NCI-H510A treated with DMSO at 0.1 percent for 48 hours (cell line): ENCODE data around the gene KCNA5.

Experiments used
- DNase-seq: peaks from one replicate; lab custom pipeline; 2025; lab: John Stamatoyannopoulos, UW

The KCNA5 gene

DNA sequence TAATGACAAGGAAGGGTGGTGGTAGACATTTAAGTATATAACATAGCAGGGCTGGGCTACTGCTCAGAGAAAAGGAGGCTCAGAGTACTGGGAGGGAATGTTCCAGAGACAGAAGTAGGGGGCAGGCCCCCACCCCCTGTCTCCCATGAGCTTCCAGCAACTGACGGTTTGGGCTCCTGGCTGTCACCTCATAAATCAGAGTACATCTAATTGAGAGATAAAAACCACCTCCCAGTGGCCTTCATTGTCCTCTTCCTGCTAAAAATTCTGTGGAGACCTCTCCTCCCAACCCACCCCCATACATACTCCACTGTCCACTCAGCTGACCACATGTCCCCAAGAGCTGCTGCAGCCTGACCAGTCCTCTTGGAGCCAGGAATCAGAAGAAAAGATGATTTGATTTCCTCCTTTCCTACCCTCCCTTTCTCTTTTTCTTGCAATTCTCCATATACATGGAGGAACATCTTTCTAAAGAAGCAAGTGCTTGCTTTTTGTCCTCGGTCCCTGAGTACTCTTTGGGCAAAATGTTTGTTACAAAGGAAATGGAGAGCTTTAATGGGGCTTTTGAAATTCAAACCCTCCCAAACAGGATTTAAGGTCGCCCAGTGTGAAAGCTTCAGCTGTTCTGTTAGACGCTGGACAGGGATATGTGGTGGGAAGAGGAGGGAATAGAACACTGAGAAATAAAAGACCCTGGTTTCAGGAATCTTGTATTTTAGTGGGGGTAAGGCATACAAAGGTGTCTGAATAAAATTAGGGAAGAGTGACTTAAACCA lies 16.4 kb upstream of the KCNA5 start:
- no peak for DNase-seq

- no peak for DNase-seq
Observed at GRCh38 chr12:5030066-5030465, 13.6 kb upstream of the KCNA5 start.

- DNase-seq, result no peak
Observed at GRCh38 chr12:5031242-5031641, 12.4 kb upstream of the KCNA5 start.

- no peak for DNase-seq
Observed at GRCh38 chr12:5031958-5032357, 11.7 kb upstream of the KCNA5 start.

DNA sequence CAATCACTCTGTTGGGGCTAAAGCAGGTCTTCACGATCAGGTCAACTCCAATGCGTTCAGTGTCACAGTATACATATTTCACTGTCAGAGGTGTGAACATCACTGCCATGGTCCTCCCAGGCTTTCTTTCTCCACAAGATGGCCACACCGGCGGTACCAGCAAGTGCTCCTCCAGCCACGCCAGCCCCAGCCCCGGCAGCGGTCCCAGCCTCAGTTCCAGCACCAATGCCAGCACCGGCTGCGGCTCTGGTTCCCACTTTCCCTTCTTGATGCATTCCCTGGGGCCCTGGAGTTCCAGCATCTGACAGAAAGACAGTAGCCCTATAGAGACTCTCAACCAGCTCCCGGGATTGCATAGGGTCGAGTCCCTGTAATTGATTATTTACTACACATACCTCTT lies 10.9 kb upstream of the KCNA5 start:
- DNase-seq, result no peak

GRCh38 chr12:5033883-5034282 lies 9.8 kb upstream of the KCNA5 start:
- DNase-seq, result no peak

- DNase-seq, result no peak
Observed at GRCh38 chr12:5034603-5035002, 9.1 kb upstream of the KCNA5 start.

- no peak for DNase-seq
Observed at GRCh38 chr12:5035618-5036017, 8.1 kb upstream of the KCNA5 start.

DNA sequence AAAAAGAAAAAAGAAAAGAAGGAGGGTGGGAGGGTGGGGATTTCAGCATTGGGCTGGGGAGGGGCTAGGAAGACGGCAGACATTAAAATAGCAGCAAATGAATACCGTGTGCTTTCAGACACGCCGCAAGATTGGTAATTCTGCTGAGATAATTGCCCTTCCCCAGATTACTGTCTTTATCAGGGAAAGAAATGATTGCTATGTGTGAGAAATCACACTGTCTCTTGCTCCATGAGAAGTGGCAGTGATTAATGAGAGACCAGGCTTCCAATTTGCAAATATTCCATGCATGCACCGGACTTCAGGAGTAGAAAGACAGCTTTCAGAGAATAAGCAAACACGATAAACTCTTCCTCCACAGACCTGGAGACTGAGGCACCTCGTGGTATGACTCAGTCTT lies 7.6 kb upstream of the KCNA5 start:
- no peak for DNase-seq

GRCh38 chr12:5037795-5038357 lies 5.8 kb upstream of the KCNA5 start:
- no peak for DNase-seq

- no peak for DNase-seq
Observed at GRCh38 chr12:5038781-5039311, 4.8 kb upstream of the KCNA5 start.

GRCh38 chr12:5039815-5040214 lies 3.9 kb upstream of the KCNA5 start:
- DNase-seq, result no peak

DNA sequence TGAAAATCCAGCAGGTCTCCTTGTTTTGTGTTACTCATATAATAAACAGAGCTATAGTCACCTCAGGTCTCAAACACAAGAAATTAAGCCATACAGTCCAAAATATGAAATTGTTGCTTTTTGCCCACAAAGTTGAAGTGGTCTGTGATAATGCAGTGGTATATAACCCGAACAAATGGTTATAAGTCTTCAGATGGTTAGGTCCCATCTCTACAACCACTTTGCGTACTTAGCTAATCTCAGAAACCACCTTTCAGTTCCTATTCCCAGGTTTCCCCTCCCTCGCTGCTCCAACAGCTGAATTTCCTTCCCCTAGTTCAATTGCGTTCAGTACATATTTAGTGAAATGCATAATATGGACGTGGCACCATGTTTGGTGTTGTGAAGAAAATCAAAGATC lies 3.3 kb upstream of the KCNA5 start:
- no peak for DNase-seq

DNA sequence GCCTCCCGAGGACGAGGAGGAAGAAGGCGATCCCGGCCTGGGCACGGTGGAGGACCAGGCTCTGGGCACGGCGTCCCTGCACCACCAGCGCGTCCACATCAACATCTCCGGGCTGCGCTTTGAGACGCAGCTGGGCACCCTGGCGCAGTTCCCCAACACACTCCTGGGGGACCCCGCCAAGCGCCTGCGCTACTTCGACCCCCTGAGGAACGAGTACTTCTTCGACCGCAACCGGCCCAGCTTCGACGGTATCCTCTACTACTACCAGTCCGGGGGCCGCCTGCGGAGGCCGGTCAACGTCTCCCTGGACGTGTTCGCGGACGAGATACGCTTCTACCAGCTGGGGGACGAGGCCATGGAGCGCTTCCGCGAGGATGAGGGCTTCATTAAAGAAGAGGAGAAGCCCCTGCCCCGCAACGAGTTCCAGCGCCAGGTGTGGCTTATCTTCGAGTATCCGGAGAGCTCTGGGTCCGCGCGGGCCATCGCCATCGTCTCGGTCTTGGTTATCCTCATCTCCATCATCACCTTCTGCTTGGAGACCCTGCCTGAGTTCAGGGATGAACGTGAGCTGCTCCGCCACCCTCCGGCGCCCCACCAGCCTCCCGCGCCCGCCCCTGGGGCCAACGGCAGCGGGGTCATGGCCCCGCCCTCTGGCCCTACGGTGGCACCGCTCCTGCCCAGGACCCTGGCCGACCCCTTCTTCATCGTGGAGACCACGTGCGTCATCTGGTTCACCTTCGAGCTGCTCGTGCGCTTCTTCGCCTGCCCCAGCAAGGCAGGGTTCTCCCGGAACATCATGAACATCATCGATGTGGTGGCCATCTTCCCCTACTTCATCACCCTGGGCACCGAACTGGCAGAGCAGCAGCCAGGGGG lies 979 bp downstream of the KCNA5 start:
- no peak for DNase-seq

DNA sequence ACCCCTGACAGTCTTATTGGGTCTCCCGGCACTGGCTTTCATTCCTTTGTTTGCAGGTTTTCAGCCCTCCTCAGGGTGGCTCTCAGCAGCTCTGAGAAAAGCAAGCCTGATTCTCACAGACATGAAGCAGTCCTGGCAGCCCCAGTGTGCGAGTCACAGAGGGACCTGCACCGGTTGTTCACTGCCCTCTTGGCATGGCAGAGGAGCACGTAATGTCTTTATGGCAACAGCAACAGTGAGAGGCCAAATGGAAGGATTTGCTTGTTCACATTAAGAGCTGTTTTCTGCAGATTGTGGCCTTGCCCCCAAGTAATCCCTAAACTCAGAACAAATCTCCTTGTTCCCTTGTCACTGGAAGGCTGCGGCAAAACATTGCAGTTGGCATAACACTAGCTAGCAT lies 3.4 kb downstream of the KCNA5 start:
- no peak for DNase-seq

GRCh38 chr12:5047729-5048128 lies 4.0 kb downstream of the KCNA5 start:
- DNase-seq, result no peak

- DNase-seq, result no peak
Observed at GRCh38 chr12:5050542-5050941, 6.9 kb downstream of the KCNA5 start.

DNA sequence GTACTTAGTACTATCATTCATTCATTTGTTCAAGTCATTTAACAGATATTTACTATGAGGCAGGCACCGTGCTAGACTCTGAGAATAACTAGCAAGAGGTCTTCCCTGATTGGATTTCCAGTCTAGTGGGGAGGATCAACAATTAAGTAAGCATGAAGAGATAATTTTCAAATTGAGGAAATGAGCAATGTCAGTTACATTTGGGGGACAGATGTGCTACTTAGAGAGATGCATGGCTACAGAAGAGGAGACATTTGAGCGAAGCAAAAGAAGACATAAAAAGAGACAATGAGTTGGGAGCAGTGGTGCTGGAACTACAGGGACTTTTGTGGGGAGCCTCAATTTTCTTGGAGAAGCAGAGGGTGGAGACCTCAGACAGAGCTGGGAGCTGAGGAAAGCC lies 7.7 kb downstream of the KCNA5 start:
- no peak for DNase-seq

GRCh38 chr12:5051913-5052312 lies 8.2 kb downstream of the KCNA5 start:
- no peak for DNase-seq

- DNase-seq, result no peak
Observed at GRCh38 chr12:5052348-5052747, 8.7 kb downstream of the KCNA5 start.

GRCh38 chr12:5059358-5059757 lies 15.7 kb downstream of the KCNA5 start:
- no peak for DNase-seq

GRCh38 chr12:5060958-5061357 lies 17.3 kb downstream of the KCNA5 start:
- DNase-seq, result no peak

DNA sequence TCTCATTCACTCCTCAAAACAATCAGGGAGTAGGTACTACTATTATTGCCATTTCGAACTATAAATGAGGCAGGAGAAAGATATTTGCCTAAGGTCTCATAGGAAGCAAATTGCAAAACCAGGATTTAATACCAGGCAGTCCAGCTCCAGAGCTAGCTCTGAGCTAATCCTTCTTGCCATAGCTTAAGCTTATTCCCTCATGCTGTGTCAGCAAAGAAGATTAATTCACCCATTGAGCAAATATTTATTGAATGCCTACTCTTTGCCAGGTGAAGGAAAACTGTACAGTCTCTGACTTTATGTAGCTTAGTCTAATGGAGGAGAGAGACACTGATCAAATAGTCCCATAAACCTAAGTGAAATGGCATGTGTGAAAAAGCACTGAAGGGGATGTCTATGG lies 19.5 kb downstream of the KCNA5 start:
- no peak for DNase-seq
